Body of pancreas (tissue), 4 donors: ENCODE results near the gene MESP2.

Experiments
- POLR2A ChIP-seq, 3 donors: fragments of 450-650 bp; IDR thresholded peaks; one replicate each; pipeline ENCODE4 v1.6.1; 2016; ENCODE audit warnings: antibody characterized with exemption in 3 of 3, mild to moderate bottlenecking in 2 of 3
- TF ChIP-seq, protein P1 (sequence below), 7 experiments: fragments of 450-650 bp in 4 of 7; fragments of 200-600 bp in 3 of 7; sonication (generic) in 3 of 7; IDR thresholded peaks; one replicate each; pipeline ENCODE4 v1.5.1; 2016 to 2019; ENCODE audit warnings: antibody characterized with exemption in 7 of 7

DNA sequence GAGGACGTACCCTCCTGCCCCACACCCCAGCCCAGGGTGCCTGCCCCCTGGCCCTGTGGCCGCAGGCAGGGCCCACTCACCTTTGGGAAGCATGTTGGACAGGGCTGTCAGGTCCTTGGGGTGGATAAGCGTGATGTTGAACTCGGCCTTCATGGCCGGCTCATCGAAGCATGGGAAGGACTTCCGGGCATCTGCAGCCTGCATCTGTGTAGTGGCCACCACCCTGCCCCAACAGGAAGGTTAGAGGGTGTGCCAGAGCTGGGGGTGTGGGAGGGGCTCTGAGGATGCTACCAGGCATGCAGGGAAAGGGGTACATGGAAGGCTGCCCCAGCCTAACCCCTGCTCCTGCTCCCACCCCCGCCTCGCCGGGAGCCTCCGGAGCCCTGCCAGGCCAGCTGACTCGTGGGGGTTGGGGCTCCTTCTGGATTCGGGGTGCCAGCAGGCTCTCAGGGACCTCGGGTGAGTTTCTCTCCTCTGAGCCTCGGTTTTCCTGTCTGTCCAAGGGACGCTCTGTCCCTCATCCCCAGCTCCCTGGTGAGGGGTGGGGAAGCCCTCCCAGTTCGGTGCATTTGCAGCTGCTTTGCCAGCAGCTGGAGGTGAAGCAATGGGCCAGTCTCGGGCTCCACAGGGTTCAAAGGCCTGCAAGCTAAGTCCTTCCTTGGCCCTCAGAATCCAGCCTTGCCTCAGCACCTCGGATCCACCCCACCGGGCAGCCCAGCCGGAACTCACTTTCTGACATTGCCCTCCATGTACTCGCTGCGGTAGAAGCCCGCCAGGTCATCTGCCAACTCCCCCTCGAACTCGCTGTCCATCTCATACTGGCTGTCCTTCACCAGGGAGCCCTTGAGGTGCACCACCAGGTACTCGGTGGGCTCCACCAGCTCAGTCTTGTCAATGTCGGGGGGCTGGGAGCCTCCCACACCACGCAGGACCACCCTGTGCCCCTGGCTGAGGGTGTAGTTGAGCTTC, 29.4 kb downstream of the MESP2 start:
- TF ChIP-seq, protein P1, sequence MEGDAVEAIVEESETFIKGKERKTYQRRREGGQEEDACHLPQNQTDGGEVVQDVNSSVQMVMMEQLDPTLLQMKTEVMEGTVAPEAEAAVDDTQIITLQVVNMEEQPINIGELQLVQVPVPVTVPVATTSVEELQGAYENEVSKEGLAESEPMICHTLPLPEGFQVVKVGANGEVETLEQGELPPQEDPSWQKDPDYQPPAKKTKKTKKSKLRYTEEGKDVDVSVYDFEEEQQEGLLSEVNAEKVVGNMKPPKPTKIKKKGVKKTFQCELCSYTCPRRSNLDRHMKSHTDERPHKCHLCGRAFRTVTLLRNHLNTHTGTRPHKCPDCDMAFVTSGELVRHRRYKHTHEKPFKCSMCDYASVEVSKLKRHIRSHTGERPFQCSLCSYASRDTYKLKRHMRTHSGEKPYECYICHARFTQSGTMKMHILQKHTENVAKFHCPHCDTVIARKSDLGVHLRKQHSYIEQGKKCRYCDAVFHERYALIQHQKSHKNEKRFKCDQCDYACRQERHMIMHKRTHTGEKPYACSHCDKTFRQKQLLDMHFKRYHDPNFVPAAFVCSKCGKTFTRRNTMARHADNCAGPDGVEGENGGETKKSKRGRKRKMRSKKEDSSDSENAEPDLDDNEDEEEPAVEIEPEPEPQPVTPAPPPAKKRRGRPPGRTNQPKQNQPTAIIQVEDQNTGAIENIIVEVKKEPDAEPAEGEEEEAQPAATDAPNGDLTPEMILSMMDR (IDR thresholded peaks at IDR 0.05) = no peak
- TF ChIP-seq POLR2A (IDR thresholded peaks at IDR 0.05) = no peak
